ENCODE results near the gene IRF9. TPM values are rescaled to one million over a fixed set of nuclear protein-coding genes. Genes with fewer than 3 reads are reported as not detected.

The IRF9 gene
- total RNA-seq, result 41.6 and 42.9 TPM in 2 replicates

DNA sequence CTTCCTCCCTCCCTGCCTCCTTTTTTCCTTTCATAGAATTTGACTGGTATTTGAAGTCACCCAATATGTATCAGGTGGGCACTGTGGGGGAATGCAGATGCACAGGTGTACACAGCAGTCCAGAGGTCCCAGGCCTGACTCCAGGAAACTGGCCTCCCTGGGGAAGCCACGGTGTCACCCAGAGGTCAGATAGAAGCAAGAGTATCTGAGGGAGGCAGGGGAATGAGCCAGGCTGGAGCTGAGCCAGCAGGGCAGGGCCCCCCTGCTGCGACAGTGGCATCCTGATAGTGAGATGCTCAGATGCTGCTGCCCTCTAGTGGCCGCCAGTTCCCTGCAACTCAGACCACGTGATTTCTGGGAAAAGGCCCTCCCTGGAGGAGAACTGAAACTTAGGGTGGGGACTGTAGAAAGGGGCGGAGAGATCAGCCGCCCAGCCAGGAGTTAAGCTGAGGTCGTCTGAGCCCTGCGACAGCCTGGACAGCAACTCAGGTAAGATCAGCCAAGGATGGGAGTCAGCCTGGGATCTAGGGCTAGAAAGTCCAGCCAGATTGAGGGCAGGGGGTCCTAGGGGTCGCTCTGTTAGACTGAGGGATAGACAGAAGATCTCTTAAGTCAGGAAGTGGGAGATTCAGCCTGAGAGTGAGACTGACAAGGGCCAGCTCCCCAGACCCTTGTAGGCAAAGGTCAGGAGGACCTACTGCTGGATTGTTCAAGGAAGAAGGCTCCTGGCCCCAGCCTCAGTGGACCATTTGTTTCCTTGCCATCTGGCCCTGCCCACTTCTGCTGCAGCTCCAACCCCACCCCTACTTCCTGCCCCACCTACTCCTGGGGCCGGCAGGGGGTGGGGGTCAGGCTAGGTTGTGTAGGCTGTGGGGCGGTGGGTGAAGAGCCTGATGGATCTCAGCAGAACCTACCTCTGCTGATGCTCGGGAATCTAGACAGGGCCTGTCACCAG, at the start of gene IRF9:
Gene IRF9 (plus strand): TSS at position 416 of the 955 bp plus-strand sequence. CDS start 880 bp downstream, outside the sequence.
- peak; percentile 94 to 95 for DNase-seq (ENCODE audit: low read depth in 2 of 2)

DNA sequence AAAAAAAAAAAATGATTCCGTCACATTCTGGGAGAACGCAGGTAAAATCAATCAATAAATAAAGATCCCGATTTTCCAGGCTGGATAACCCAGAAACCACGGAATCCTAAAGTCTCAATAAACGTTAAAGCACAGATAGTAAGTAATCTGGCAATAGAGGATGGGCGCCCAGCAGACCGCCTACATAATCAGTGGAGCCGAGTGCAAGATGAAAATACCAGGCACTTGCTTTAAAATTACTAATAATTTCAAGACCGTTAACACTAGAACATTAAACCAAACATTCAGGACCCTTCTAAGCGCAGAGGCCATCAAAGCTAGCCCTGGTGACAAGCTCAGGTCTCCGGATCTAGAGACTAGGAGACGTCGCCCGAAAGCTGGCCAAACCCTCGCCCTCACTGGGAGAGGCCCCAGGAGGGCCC, 47.7 kb upstream of the IRF9 start:
- DNase-seq (ENCODE audit: low read depth in 2 of 2), result no peak

DNA sequence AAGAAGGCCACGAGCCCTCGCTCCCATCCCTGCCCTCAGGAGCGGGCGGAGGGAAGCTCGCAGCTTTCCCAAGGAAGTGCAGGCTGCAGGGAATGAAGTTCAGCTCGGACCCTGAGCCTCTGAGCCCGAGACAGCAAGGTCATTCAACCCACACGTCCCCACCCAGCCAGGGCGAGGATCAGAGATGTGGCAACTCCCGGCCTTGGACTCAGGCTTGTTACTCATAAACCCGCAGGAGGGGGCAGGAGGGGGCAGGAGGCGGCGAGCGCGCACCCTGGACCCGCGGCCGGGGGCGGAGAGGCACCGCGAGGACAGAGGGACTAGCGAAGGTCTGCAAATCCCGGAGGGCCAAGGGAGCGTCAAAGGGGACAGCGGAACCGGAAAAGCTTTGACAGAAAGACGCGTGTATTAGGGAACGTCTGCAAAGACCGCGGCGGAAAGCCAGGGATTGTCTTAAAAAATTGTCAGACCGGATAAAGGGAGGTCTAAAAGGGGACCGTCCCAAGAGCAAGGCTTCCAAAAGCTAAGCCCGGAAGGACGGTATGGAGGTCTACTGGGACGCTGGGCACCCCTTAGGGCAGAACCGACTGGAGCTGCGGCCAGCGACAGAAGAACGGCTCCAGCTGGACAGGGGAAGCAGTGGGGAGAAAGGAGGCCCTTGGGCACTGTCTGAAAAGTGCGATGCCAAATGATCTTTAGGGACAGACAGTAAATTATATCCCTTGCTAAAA, 47.1 kb upstream of the IRF9 start:
- peak; percentile 71 to 79 for DNase-seq (ENCODE audit: low read depth in 2 of 2)

GRCh38 chr14:24114532-24115421, 46.3 kb upstream of the IRF9 start, which contains the start of the genes DCAF11 and NRL:
DCAF11 (plus strand) TSS chr14:24114777; CDS start chr14:24115595, 818 bp downstream.
NRL (minus strand) TSS chr14:24114949; CDS start chr14:24082848, 32,101 bp downstream.
- peak; percentile 100 for DNase-seq (ENCODE audit: low read depth in 2 of 2)

DNA sequence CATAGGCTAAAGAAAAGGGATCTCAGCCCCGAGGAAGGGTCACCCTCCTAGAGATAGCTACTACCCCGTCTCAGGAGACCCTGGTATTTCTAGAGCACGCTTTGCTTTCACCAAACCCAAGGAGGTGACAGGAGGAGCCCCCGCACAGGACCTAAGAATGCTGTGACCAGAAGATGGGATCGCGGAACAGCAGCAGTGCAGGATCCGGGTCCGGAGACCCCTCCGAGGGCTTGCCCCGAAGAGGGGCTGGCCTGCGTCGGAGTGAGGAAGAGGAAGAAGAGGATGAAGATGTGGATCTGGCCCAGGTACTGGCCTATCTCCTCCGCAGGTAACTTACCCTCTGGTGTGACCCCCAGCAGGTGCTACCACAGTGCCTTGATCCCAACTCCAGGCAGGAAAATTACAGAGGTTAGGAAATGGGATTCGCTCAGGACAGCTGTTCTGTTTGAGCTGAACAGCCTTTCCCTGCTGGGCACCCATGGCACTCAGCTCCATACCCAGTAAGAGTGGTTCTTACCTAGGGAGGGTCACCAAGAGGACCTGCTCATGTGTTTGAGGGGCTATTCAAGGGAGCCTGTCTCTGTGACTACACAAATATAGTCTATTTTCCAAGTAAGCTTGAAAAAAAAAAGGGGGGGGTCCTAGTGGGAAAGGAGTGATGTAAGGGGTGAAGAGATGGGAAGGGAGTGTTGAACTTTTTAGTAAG, 45.5 kb upstream of the IRF9 start:
- no peak for DNase-seq (ENCODE audit: low read depth in 2 of 2)

- peak in 1 of 2 donors; percentile 23 for DNase-seq (ENCODE audit: low read depth in 2 of 2)
Observed at GRCh38 chr14:24116128-24116814, 44.8 kb upstream of the IRF9 start.

- no peak for DNase-seq (ENCODE audit: low read depth in 2 of 2)
Observed at GRCh38 chr14:24117179-24117578, 43.9 kb upstream of the IRF9 start.

DNA sequence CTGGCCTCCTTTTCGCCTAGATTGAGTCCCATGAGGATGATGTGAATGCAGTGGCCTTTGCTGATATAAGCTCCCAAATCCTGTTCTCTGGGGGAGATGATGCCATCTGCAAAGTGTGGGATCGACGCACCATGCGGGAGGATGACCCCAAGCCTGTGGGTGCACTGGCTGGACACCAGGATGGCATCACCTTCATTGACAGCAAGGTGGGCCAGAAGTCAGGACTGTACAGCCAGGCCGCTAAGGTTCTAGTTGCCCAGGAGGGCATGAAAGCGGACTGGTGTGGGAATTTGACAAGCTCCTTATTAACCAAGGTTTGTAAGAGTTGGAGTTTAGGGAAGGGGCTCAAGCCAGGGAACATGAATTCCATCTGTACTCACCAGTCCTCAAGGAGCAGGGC, 41.4 kb upstream of the IRF9 start:
- no peak for DNase-seq (ENCODE audit: low read depth in 2 of 2)

- no peak for DNase-seq (ENCODE audit: low read depth in 2 of 2)
Observed at GRCh38 chr14:24121210-24121609, 39.9 kb upstream of the IRF9 start.

- no peak for DNase-seq (ENCODE audit: low read depth in 2 of 2)
Observed at GRCh38 chr14:24122416-24122815, 38.6 kb upstream of the IRF9 start.

DNA sequence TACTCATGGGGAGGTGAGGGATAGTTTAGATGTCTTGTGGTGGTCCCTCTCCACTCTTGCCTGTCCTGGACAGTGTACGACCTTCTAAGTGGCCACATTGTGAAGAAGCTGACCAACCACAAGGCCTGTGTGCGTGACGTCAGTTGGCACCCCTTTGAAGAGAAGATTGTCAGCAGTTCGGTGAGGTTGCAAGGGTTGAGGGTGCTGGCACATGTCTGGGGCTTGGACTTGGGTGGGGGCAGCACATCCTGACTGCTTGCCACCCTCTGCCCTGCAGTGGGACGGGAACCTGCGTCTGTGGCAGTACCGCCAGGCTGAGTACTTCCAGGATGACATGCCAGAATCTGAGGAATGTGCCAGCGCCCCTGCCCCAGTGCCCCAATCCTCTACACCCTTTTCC, 38.2 kb upstream of the IRF9 start:
- no peak for DNase-seq (ENCODE audit: low read depth in 2 of 2)

GRCh38 chr14:24123424-24124417, 37.3 kb upstream of the IRF9 start:
- no peak for DNase-seq (ENCODE audit: low read depth in 2 of 2)

GRCh38 chr14:24126939-24127338, 34.1 kb upstream of the IRF9 start:
- no peak for DNase-seq (ENCODE audit: low read depth in 2 of 2)

GRCh38 chr14:24127673-24128072, 33.4 kb upstream of the IRF9 start:
- no peak for DNase-seq (ENCODE audit: low read depth in 2 of 2)

DNA sequence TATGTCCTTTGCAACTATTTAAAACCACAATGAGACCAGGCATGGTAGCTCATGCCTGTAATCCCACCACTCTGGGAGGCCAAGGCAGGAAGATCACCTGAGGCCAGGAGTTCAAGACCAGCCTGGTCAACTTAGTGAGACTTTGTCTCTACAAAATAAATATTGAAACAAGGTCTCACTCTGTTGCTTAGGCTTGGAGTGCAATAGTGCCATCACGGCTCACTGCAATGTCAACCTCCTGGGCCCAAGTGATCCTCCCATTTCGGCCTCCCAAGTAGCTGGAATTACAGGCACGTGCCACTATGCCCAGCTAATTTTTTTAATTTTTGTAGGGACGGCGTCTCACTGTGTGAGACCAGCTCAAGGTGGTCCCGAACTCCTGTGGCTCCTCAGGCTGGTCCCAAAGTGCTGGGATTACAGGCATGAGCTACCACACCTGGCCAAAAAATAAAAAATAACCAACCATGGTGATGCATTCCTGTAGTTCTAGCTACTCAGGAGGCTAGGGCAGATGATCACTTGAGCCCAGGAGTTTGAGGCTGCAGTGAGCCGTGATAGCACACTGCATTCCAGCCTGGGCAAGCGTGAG, 31.6 kb upstream of the IRF9 start:
- no peak for DNase-seq (ENCODE audit: low read depth in 2 of 2)

DNA sequence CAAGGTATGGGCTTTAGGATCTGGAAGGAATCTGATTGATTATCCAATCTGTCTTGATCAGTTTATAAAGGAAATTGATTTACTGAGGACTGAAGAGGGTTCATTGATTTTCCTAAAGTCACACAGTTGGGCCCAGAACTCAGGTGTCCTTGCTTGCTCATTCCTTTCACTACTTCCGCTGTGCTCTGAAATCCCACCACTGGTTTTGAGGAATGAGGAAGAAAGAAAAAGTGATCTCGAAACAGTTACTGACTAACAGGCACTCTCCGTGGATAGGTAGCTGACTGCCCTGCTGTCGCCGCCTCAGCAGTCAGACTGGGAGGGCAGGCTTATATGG, 30.7 kb upstream of the IRF9 start, which contains the start of gene FITM1:
Gene FITM1 (plus strand): TSS at position 280 of the 337 bp plus-strand sequence. CDS start 905 bp downstream, outside the sequence.
- no peak for DNase-seq (ENCODE audit: low read depth in 2 of 2)

- DNase-seq (ENCODE audit: low read depth in 2 of 2), result peak in 1 of 2 donors; percentile 82
Observed at GRCh38 chr14:24130717-24131548, 30.1 kb upstream of the IRF9 start.

Data from lung microvascular endothelial cell (primary cell).